K562 (cell line): Measurements from ENCODE around the gene SDHC. TPM values are rescaled to one million over a fixed set of nuclear protein-coding genes. Genes with fewer than 3 reads are reported as not detected.
A peak's percentile ranks its signal among the peaks of the same experiment; 100 is the strongest.

Experiments
- CTBP1 ChIP-seq: fragments of 450-650 bp; IDR thresholded peaks from 2 replicates; pipeline ENCODE4 v1.6.1; 2016; ENCODE audit warnings: borderline replicate concordance
- ERF ChIP-seq: fragments of 450-650 bp; formaldehyde crosslinking; IDR thresholded peaks from 2 replicates; pipeline ENCODE4 v1.4.0; 2020; ENCODE audit warnings: mild to moderate bottlenecking, mixed read lengths
- MYBL2 ChIP-seq, 2 experiments: fragments of 450-650 bp in 1 of 2; sonication (generic) in 1 of 2; formaldehyde crosslinking in 1 of 2; IDR thresholded peaks; 2 replicates each; pipeline versions ENCODE4 v1.6.1 to v1.8.1; 2017 to 2022; ENCODE audit warnings: borderline replicate concordance in 1 of 2, inconsistent platforms in 1 of 2, low read depth in 1 of 2, mild to moderate bottlenecking in 1 of 2, missing genetic modification reagents in 1 of 2, moderate library complexity in 1 of 2
- NFE2L1 ChIP-seq: fragments of 450-650 bp; IDR thresholded peaks from 2 replicates; pipeline ENCODE4 v1.6.1; 2016; ENCODE audit warnings: missing genetic modification characterization, low read depth, mild to moderate bottlenecking, missing compliant biosample characterization, moderate library complexity, borderline replicate concordance
- SIX5 ChIP-seq, 2 experiments: IDR thresholded peaks; 2 replicates each; pipeline ENCODE4 v1.6.1; 2011; ENCODE audit warnings: low read length in 2 of 2, borderline replicate concordance in 1 of 2, low read depth in 1 of 2, mild to moderate bottlenecking in 1 of 2, moderate library complexity in 1 of 2; ENCODE audit not compliant: insufficient read depth in 1 of 2
- SNIP1 ChIP-seq: fragments of 450-650 bp; IDR thresholded peaks from 2 replicates; pipeline ENCODE4 v1.7.1; 2017; ENCODE audit warnings: low read depth, mild to moderate bottlenecking
- SRSF1 ChIP-seq: fragments of 200-400 bp; formaldehyde crosslinking; IDR thresholded peaks from 2 replicates; pipeline ENCODE4 v1.6.1; 2017; ENCODE audit warnings: mild to moderate bottlenecking, low read depth, low read length, moderate library complexity
- TCF7 ChIP-seq: sonication (generic); IDR thresholded peaks from 2 replicates; pipeline ENCODE4 v1.6.1; 2016; ENCODE audit warnings: antibody characterized with exemption, borderline replicate concordance
- ZFP36 ChIP-seq: fragments of 150-350 bp; IDR thresholded peaks from 2 replicates; pipeline ENCODE4 v1.6.1; 2018; ENCODE audit warnings: low read length, low read depth; ENCODE audit not compliant: partially characterized antibody
- ZNF3 ChIP-seq: fragments of 250-450 bp; sonication (Bioruptor Pico); IDR thresholded peaks from 2 replicates; pipeline ENCODE4 v1.5.0; 2021; ENCODE audit warnings: mild to moderate bottlenecking, moderate library complexity
- polyA plus RNA-seq, 8 experiments: library from polyadenylated mRNA; depleted of rRNA in 4 of 8; stranded (reverse) in 5 of 8; unstranded in 3 of 8; fragments of >200 nt; fragmentation: Nextera tagmentation in 2 of 8; fragmentation: Illumina TruSeq in 1 of 8; extraction: Ambion mirVana in 2 of 8; extraction: Trizol in 1 of 8; gene quantifications; 2 replicates each; pipeline versions ENCODE4 v1.2.1 to v1.2.3, GENCODE V29; 2011 to 2014; ENCODE audit warnings: inconsistent platforms in 1 of 8, missing spikeins in 1 of 8
- total RNA-seq, 7 experiments: library from RNA; depleted of rRNA in 6 of 7; stranded (reverse); fragments of >200 nt in 6 of 7; fragmentation: Illumina TruSeq in 2 of 7; extraction: Trizol in 2 of 7; gene quantifications; 2 replicates each; pipeline versions ENCODE4 v1.2.1 to v1.2.3, GENCODE V29; 2011 to 2021; ENCODE audit warnings: low replicate concordance in 1 of 7
- TF ChIP-seq, protein P1 (sequence below): IDR thresholded peaks from 2 replicates; pipeline ENCODE4 v1.6.1; 2011; ENCODE audit warnings: borderline replicate concordance, low read depth, mild to moderate bottlenecking, moderate library complexity, low read length; ENCODE audit not compliant: insufficient read depth, poor library complexity, severe bottlenecking
- TF ChIP-seq, protein P2 (sequence below): fragments of 250-450 bp; sonication (Bioruptor Pico); IDR thresholded peaks from 2 replicates; pipeline ENCODE4 v1.9.0; 2021; ENCODE audit warnings: mild to moderate bottlenecking, inconsistent platforms
- TF ChIP-seq, protein P3 (sequence below): fragments of 250-450 bp; sonication (Bioruptor Pico); IDR thresholded peaks from 2 replicates; pipeline ENCODE4 v1.4.0; 2020
- TF ChIP-seq, protein P4 (sequence below), 2 experiments: fragments of 450-650 bp in 1 of 2; sonication (generic) in 1 of 2; formaldehyde crosslinking; conservative IDR thresholded peaks; 2 replicates each; pipeline versions ENCODE4 v1.4.0 to v1.8.1; 2020 to 2022; ENCODE audit warnings: mild to moderate bottlenecking in 1 of 2, missing genetic modification reagents in 1 of 2

Gene SDHC
- total and polyA plus RNA-seq, 9 of the 15 experiments (the other 6 are each of a cell fraction or from before 2014, with no cell fraction given) = 7.7 to 309 (median 174) TPM

DNA sequence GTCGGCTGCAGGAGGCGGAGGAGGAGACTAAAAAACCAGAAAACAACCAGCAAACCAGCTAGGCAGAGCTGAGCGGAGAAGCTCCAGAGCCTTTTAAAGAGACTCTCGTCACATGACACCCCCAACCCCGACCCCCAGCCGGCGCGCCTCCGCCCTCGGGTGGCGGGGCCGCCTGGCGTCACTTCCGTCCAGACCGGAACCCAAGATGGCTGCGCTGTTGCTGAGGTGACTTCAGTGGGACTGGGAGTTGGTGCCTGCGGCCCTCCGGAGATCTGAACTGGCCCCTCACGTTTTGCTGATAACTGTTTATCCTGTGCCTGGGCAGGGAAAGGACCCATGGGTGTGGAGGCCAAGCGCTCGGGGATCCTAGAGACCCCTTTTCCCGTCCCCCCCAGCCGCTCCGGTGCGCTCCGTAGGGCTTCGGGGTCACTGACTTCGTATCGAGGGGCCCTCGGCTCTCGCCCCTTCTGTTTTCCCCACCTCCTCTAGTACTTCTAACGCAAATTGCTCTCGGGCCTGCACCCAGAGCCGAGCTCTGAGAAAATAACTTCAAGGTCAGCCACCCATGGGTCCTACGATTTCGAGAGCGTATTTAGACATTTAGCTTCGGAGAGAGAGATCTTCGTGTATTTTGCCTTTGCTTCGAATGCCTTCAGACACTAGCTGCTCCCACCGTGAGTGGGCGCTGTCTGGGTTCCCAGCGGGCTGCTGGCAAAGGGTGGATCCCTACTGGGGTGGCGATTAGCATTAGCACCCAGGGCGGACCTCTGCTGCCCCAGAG is at the start of gene SDHC (continued):
- TF ChIP-seq, protein P1, sequence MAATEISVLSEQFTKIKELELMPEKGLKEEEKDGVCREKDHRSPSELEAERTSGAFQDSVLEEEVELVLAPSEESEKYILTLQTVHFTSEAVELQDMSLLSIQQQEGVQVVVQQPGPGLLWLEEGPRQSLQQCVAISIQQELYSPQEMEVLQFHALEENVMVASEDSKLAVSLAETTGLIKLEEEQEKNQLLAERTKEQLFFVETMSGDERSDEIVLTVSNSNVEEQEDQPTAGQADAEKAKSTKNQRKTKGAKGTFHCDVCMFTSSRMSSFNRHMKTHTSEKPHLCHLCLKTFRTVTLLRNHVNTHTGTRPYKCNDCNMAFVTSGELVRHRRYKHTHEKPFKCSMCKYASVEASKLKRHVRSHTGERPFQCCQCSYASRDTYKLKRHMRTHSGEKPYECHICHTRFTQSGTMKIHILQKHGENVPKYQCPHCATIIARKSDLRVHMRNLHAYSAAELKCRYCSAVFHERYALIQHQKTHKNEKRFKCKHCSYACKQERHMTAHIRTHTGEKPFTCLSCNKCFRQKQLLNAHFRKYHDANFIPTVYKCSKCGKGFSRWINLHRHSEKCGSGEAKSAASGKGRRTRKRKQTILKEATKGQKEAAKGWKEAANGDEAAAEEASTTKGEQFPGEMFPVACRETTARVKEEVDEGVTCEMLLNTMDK = peak; percentile 11
- no peak for TF ChIP-seq NFE2L1 (tag)
- no peak for TF ChIP-seq SNIP1
- no peak for TF ChIP-seq ZFP36
- no peak for TF ChIP-seq TCF7
- TF ChIP-seq CTBP1 = 0 out of 2 replicates have a peak, but pooled peaks have one; percentile 38
- TF ChIP-seq ZNF3 (CRISPR knock-in tag) = no peak
- no peak for TF ChIP-seq SIX5 (IDR thresholded peaks at IDR 0.05; ENCODE audit: borderline replicate concordance in 1 of 2, insufficient read depth in 1 of 2, low read depth in 1 of 2, low read length in 2 of 2)
- TF ChIP-seq, protein P2, sequence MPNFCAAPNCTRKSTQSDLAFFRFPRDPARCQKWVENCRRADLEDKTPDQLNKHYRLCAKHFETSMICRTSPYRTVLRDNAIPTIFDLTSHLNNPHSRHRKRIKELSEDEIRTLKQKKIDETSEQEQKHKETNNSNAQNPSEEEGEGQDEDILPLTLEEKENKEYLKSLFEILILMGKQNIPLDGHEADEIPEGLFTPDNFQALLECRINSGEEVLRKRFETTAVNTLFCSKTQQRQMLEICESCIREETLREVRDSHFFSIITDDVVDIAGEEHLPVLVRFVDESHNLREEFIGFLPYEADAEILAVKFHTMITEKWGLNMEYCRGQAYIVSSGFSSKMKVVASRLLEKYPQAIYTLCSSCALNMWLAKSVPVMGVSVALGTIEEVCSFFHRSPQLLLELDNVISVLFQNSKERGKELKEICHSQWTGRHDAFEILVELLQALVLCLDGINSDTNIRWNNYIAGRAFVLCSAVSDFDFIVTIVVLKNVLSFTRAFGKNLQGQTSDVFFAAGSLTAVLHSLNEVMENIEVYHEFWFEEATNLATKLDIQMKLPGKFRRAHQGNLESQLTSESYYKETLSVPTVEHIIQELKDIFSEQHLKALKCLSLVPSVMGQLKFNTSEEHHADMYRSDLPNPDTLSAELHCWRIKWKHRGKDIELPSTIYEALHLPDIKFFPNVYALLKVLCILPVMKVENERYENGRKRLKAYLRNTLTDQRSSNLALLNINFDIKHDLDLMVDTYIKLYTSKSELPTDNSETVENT (CRISPR knock-in tag) = peak; percentile 86; the same call in 1 of the 2 replicates
- no peak for TF ChIP-seq ERF (CRISPR knock-in tag)
- TF ChIP-seq, protein P3, sequence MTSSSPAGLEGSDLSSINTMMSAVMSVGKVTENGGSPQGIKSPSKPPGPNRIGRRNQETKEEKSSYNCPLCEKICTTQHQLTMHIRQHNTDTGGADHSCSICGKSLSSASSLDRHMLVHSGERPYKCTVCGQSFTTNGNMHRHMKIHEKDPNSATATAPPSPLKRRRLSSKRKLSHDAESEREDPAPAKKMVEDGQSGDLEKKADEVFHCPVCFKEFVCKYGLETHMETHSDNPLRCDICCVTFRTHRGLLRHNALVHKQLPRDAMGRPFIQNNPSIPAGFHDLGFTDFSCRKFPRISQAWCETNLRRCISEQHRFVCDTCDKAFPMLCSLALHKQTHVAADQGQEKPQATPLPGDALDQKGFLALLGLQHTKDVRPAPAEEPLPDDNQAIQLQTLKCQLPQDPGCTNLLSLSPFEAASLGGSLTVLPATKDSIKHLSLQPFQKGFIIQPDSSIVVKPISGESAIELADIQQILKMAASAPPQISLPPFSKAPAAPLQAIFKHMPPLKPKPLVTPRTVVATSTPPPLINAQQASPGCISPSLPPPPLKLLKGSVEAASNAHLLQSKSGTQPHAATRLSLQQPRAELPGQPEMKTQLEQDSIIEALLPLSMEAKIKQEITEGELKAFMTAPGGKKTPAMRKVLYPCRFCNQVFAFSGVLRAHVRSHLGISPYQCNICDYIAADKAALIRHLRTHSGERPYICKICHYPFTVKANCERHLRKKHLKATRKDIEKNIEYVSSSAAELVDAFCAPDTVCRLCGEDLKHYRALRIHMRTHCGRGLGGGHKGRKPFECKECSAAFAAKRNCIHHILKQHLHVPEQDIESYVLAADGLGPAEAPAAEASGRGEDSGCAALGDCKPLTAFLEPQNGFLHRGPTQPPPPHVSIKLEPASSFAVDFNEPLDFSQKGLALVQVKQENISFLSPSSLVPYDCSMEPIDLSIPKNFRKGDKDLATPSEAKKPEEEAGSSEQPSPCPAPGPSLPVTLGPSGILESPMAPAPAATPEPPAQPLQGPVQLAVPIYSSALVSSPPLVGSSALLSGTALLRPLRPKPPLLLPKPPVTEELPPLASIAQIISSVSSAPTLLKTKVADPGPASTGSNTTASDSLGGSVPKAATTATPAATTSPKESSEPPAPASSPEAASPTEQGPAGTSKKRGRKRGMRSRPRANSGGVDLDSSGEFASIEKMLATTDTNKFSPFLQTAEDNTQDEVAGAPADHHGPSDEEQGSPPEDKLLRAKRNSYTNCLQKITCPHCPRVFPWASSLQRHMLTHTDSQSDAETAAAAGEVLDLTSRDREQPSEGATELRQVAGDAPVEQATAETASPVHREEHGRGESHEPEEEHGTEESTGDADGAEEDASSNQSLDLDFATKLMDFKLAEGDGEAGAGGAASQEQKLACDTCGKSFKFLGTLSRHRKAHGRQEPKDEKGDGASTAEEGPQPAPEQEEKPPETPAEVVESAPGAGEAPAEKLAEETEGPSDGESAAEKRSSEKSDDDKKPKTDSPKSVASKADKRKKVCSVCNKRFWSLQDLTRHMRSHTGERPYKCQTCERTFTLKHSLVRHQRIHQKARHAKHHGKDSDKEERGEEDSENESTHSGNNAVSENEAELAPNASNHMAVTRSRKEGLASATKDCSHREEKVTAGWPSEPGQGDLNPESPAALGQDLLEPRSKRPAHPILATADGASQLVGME (CRISPR knock-in tag) = peak; percentile 38; the same call in 1 of the 2 replicates
- no peak for TF ChIP-seq MYBL2 (IDR thresholded peaks at IDR 0.05; ENCODE audit: low read depth)
- TF ChIP-seq MYBL2 (CRISPR knock-in tag; IDR thresholded peaks at IDR 0.05; ENCODE audit: borderline replicate concordance) = no peak
- no peak for TF ChIP-seq SRSF1
- TF ChIP-seq, protein P4, sequence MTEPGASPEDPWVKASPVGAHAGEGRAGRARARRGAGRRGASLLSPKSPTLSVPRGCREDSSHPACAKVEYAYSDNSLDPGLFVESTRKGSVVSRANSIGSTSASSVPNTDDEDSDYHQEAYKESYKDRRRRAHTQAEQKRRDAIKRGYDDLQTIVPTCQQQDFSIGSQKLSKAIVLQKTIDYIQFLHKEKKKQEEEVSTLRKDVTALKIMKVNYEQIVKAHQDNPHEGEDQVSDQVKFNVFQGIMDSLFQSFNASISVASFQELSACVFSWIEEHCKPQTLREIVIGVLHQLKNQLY (CRISPR knock-in tag; conservative IDR thresholded peaks at IDR 0.05) = no peak
